Activated gamma-delta T cell treated with Interleukin-2 at 50 U/mL for 16 hours (primary cell): ENCODE data around the gene LIFR.

ENCODE experiments used
- DNase-seq: peaks from one replicate; pipeline ENCODE4 v3.0.0-alpha.2; 2020

LIFR gene

GRCh38 chr5:38515646-38516045 is 40.8 kb downstream of the LIFR start:
- no peak for DNase-seq

- no peak for DNase-seq
Measured at GRCh38 chr5:38515092-38515491, 41.4 kb downstream of the LIFR start.

GRCh38 chr5:38509185-38509584 is 47.3 kb downstream of the LIFR start:
- DNase-seq: no peak

- DNase-seq: no peak
Measured at GRCh38 chr5:38506302-38506701, 50.1 kb downstream of the LIFR start.

GRCh38 chr5:38500573-38501260 is 55.7 kb downstream of the LIFR start:
- no peak for DNase-seq

- no peak for DNase-seq
Measured at GRCh38 chr5:38497946-38498345, 58.5 kb downstream of the LIFR start.

GRCh38 chr5:38494763-38495162 is 61.7 kb downstream of the LIFR start:
- no peak for DNase-seq

- no peak for DNase-seq
Measured at GRCh38 chr5:38494175-38494574, 62.3 kb downstream of the LIFR start.

- no peak for DNase-seq
Measured at GRCh38 chr5:38483805-38484398, 72.5 kb downstream of the LIFR start.

- DNase-seq: no peak
Measured at GRCh38 chr5:38479315-38479904, 77.0 kb downstream of the LIFR start.

- DNase-seq: no peak
Measured at GRCh38 chr5:38478878-38479277, 77.6 kb downstream of the LIFR start.

- DNase-seq: no peak
Measured at GRCh38 chr5:38478166-38478565, 78.3 kb downstream of the LIFR start.

GRCh38 chr5:38473008-38473407 is 83.4 kb downstream of the LIFR start:
- no peak for DNase-seq

GRCh38 chr5:38472541-38472940 is 83.9 kb downstream of the LIFR start:
- no peak for DNase-seq

GRCh38 chr5:38471709-38472108 is 84.7 kb downstream of the LIFR start:
- no peak for DNase-seq

GRCh38 chr5:38469707-38470267 is 86.7 kb downstream of the LIFR start:
- DNase-seq: no peak

GRCh38 chr5:38468978-38469706 is 87.3 kb downstream of the LIFR start:
- no peak for DNase-seq

- DNase-seq: no peak
Measured at GRCh38 chr5:38468202-38468673, 88.2 kb downstream of the LIFR start.

GRCh38 chr5:38467353-38468040 is 88.9 kb downstream of the LIFR start:
- DNase-seq: no peak

GRCh38 chr5:38466424-38467189 is 89.8 kb downstream of the LIFR start:
- DNase-seq: no peak

GRCh38 chr5:38465702-38466423 is 90.6 kb downstream of the LIFR start:
- no peak for DNase-seq
